Liver (tissue), 9 donors: ENCODE data around the gene UBTD1. TPM values are rescaled to one million over a fixed set of nuclear protein-coding genes. Genes with fewer than 3 reads are reported as not detected.

Experiments
- DNase-seq: peaks from one replicate; pipeline ENCODE4 v3.0.0-alpha.2; 2017; ENCODE audit warnings: low spot score
- H3K27ac ChIP-seq, 2 donors: one replicate each; pipeline ENCODE4 v1.7.0; 2013; ENCODE audit warnings: inconsistent platforms in 2 of 2, low read length in 2 of 2, control low read depth in 1 of 2, low read depth in 1 of 2, mild to moderate bottlenecking in 1 of 2
- H3K27me3 ChIP-seq, 4 donors: one replicate each; pipeline versions ENCODE4 v1.6.1 to v1.7.0; 2013; ENCODE audit warnings: low read length in 3 of 4, inconsistent platforms in 1 of 4, mild to moderate bottlenecking in 1 of 4, moderate library complexity in 1 of 4; ENCODE audit not compliant: control insufficient read depth in 4 of 4, insufficient read depth in 4 of 4
- H3K36me3 ChIP-seq, 4 donors: one replicate each; pipeline versions ENCODE4 v1.6.1 to v1.7.0; 2013; ENCODE audit warnings: low read length in 3 of 4, mild to moderate bottlenecking in 3 of 4, low read depth in 1 of 4, moderate library complexity in 1 of 4; ENCODE audit not compliant: control insufficient read depth in 4 of 4, insufficient read depth in 3 of 4
- H3K4me1 ChIP-seq, 4 donors: one replicate each; pipeline versions ENCODE4 v1.6.1 to v1.7.0; 2013; ENCODE audit warnings: low read length in 3 of 4, mild to moderate bottlenecking in 3 of 4, moderate library complexity in 1 of 4; ENCODE audit not compliant: control insufficient read depth in 4 of 4, insufficient read depth in 4 of 4
- H3K4me3 ChIP-seq, 3 donors: one replicate each; pipeline versions ENCODE4 v1.6.1 to v1.7.0; 2013; ENCODE audit warnings: low read length in 3 of 3, control low read depth in 1 of 3, low read depth in 1 of 3, mild to moderate bottlenecking in 1 of 3
- H3K9ac ChIP-seq, 2 donors: one replicate each; pipeline ENCODE4 v1.7.0; 2013; ENCODE audit warnings: low read length in 2 of 2, mild to moderate bottlenecking in 2 of 2, moderate library complexity in 2 of 2, control low read depth in 1 of 2, low read depth in 1 of 2
- H3K9me3 ChIP-seq, 4 donors: one replicate each; pipeline versions ENCODE4 v1.6.1 to v1.7.0; 2013; ENCODE audit warnings: low read length in 3 of 4; ENCODE audit not compliant: control insufficient read depth in 4 of 4
- EGR1 ChIP-seq, 2 donors: IDR thresholded peaks; 2 replicates each; pipeline ENCODE4 v1.6.1; 2016 to 2018; ENCODE audit warnings: antibody characterized with exemption in 2 of 2, low read depth in 2 of 2
- FOXA1 ChIP-seq: IDR thresholded peaks from 2 replicates; pipeline ENCODE4 v1.6.1; 2016; ENCODE audit warnings: antibody characterized with exemption
- FOXA2 ChIP-seq: IDR thresholded peaks from 2 replicates; pipeline ENCODE4 v1.6.1; 2016; ENCODE audit warnings: antibody characterized with exemption
- GABPA ChIP-seq, 2 donors: IDR thresholded peaks in 1 of 2; conservative IDR thresholded peaks in 1 of 2; 2 replicates each; pipeline ENCODE4 v1.6.1; 2016; ENCODE audit warnings: antibody characterized with exemption in 2 of 2, mild to moderate bottlenecking in 1 of 2, moderate library complexity in 1 of 2
- HNF4A ChIP-seq, 2 donors: conservative IDR thresholded peaks; 2 replicates each; pipeline ENCODE4 v1.6.1; 2016; ENCODE audit warnings: antibody characterized with exemption in 2 of 2, mild to moderate bottlenecking in 2 of 2
- JUND ChIP-seq, 2 donors: IDR thresholded peaks; 2 replicates each; pipeline ENCODE4 v1.6.1; 2016; ENCODE audit warnings: antibody characterized with exemption in 2 of 2
- MAX ChIP-seq: IDR thresholded peaks from 2 replicates; pipeline ENCODE4 v1.6.1; 2016; ENCODE audit warnings: antibody characterized with exemption
- NR2F2 ChIP-seq: IDR thresholded peaks from 2 replicates; pipeline ENCODE4 v1.6.1; 2016; ENCODE audit warnings: antibody characterized with exemption
- RAD21 ChIP-seq, 2 donors: IDR thresholded peaks; 2 replicates each; pipeline ENCODE4 v1.6.1; 2016; ENCODE audit warnings: antibody characterized with exemption in 2 of 2, mild to moderate bottlenecking in 2 of 2
- REST ChIP-seq: IDR thresholded peaks from 2 replicates; pipeline ENCODE4 v1.6.1; 2016; ENCODE audit warnings: antibody characterized with exemption, mild to moderate bottlenecking
- RXRA ChIP-seq, 2 donors: IDR thresholded peaks; 2 replicates each; pipeline ENCODE4 v1.6.1; 2017 to 2018; ENCODE audit warnings: antibody characterized with exemption in 2 of 2, mild to moderate bottlenecking in 1 of 2
- SP1 ChIP-seq: IDR thresholded peaks from 2 replicates; pipeline ENCODE4 v1.6.1; 2018; ENCODE audit warnings: antibody characterized with exemption, mild to moderate bottlenecking
- TAF1 ChIP-seq: conservative IDR thresholded peaks from 2 replicates; pipeline ENCODE4 v1.6.1; 2016; ENCODE audit warnings: antibody characterized with exemption, mild to moderate bottlenecking
- YY1 ChIP-seq: IDR thresholded peaks from 2 replicates; pipeline ENCODE4 v1.6.1; 2016; ENCODE audit warnings: antibody characterized with exemption, mild to moderate bottlenecking
- WGBS: extraction: QIAGEN DNeasy Blood & Tissue Kit; methylation state at CpG from one replicate; pipeline ENCODE4 v1.1.7; 2013; 5-methylcytosine and 5-hydroxymethylcytosine counted together
- polyA plus RNA-seq, 2 donors: library from polyadenylated mRNA; stranded (reverse) in 1 of 2; unstranded in 1 of 2; fragments of 200-250 nt in 1 of 2; fragments of >200 nt in 1 of 2; fragmentation: Nextera tagmentation in 1 of 2; extraction: Ambion mirVana in 1 of 2; gene quantifications; one replicate each; pipeline versions ENCODE4 v1.2.1 to v1.2.3, GENCODE V29; 2013 to 2015
- total RNA-seq, 2 donors: library from RNA; depleted of rRNA; stranded (reverse); fragments of >200 nt; gene quantifications; one replicate each; pipeline ENCODE4 v1.2.3, GENCODE V29; 2014
- TF ChIP-seq, protein P1 (sequence below): IDR thresholded peaks from 2 replicates; pipeline ENCODE4 v1.6.1; 2016; ENCODE audit warnings: antibody characterized with exemption
- TF ChIP-seq, protein P2 (sequence below): fragments of 150-350 bp; IDR thresholded peaks from 2 replicates; pipeline ENCODE4 v1.5.1; 2017; ENCODE audit warnings: improper control_type of control experiment, low read depth, low read length; ENCODE audit not compliant: missing input control
- donor health status: healthy.
- donor health status: healthy.
- donor health status: healthy.
- donor health status: healthy.
- donor health status: healthy.

Gene UBTD1
- total and polyA plus RNA-seq, 4 donors = 2.7 to 11.0 (median 9.3) TPM

DNA sequence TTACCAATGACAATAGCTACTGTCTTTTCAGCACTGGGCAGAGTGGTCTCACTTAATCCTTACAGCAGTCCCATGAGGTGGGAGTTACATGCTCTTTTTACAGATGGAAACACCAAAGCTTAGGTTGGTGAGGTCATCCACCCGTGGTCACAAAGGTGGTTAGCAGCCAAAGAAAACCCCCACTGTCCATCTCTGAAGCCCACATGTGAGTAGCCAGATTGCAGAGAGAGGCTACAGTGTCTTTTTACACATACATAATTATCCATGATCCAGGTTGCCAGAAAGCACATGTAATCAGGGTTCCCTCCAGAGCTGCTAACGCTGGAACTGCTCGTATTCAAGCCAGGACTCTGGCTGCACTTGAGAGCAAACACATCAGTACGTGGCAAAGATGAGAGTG, 49.2 kb downstream of the UBTD1 start:
- H3K27me3 ChIP-seq = no peaks in the 10 kb centered on the region
- 82% methylated on average over 4 of the region's 4 CpGs for WGBS
- DNase-seq = no peak

DNA sequence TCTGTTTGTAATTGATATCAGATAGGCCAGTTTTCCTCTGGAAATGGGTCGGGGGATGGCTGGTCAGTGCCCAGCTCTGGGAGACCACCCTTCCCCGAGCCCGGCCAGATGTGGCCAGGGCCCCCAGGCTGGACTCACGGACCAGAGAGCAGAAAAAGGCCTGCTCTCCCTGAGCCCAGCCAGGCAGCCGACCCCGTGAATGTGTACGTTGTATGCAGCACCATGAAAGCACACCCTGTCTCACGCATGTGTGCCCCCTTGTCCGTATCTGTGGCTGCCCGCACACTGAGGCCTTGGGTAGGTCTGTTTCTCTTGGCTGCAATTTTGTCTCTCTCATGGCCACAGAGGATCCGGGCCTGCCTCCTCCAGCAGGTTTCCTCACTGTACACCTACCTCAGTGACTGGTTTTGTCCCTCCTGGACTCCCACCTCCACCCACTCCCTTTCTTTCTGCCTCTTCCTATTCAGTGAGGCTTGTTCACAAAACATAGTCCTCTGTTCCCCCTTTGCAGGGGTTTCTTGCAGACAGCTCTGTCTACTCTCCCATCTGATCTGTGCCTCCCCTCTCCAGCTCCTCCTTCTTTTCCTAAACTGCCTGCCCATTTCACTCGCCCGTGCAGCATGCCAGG, 50.2 kb downstream of the UBTD1 start:
- Histone ChIP-seq H3K27ac (no peak overlapping the region), H3K9ac (no peak overlapping the region), H3K4me1 (no peaks in the 10 kb centered on the region), H3K36me3 (no peaks in the 10 kb centered on the region), H3K27me3 (no peaks in the 10 kb centered on the region), H3K4me3 (no peak overlapping the region), H3K9me3 (no peaks in the 10 kb centered on the region)
- 94% methylated on average over 13 of the region's 13 CpGs for WGBS
- no peak for DNase-seq
- TF ChIP-seq NR2F2 (no peak), FOXA1 (no peak), EGR1 (IDR thresholded peaks at IDR 0.05; ENCODE audit: low read depth in 2 of 2) (no peak), MAX (no peak), TAF1 (no peak), FOXA2 (no peak), HNF4A (conservative IDR thresholded peaks at IDR 0.05) (no peak), YY1 (no peak), JUND (IDR thresholded peaks at IDR 0.05) (no peak), RXRA (IDR thresholded peaks at IDR 0.05) (no peak), GABPA (IDR thresholded peaks at IDR 0.05 in 1 of 2, conservative IDR thresholded peaks at IDR 0.05 in 1 of 2) (no peak), SP1 (no peak), RAD21 (IDR thresholded peaks at IDR 0.05) (no peak)
- TF ChIP-seq, protein P1, sequence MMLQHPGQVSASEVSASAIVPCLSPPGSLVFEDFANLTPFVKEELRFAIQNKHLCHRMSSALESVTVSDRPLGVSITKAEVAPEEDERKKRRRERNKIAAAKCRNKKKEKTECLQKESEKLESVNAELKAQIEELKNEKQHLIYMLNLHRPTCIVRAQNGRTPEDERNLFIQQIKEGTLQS = no peak
- TF ChIP-seq, protein P2, sequence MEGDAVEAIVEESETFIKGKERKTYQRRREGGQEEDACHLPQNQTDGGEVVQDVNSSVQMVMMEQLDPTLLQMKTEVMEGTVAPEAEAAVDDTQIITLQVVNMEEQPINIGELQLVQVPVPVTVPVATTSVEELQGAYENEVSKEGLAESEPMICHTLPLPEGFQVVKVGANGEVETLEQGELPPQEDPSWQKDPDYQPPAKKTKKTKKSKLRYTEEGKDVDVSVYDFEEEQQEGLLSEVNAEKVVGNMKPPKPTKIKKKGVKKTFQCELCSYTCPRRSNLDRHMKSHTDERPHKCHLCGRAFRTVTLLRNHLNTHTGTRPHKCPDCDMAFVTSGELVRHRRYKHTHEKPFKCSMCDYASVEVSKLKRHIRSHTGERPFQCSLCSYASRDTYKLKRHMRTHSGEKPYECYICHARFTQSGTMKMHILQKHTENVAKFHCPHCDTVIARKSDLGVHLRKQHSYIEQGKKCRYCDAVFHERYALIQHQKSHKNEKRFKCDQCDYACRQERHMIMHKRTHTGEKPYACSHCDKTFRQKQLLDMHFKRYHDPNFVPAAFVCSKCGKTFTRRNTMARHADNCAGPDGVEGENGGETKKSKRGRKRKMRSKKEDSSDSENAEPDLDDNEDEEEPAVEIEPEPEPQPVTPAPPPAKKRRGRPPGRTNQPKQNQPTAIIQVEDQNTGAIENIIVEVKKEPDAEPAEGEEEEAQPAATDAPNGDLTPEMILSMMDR = no peak

More for the DNA sequence above, 49.2 kb downstream of the UBTD1 start:
- Histone ChIP-seq H3K9ac (no peak overlapping the region), H3K27ac (no peak overlapping the region), H3K9me3 (no peaks in the 10 kb centered on the region), H3K4me3 (no peak overlapping the region), H3K4me1 (no peaks in the 10 kb centered on the region), H3K36me3 (peaks cover 0 to 2% (median 0%) of the 10 kb centered on the region in 4 donors)
- no peak for TF ChIP-seq JUND (IDR thresholded peaks at IDR 0.05)
- TF ChIP-seq, protein P2 = no peak
- TF ChIP-seq FOXA1 = no peak
- no peak for TF ChIP-seq NR2F2
- no peak for TF ChIP-seq EGR1 (IDR thresholded peaks at IDR 0.05; ENCODE audit: low read depth in 2 of 2)
- TF ChIP-seq HNF4A (conservative IDR thresholded peaks at IDR 0.05) = no peak
- TF ChIP-seq REST = no peak
